Measurements from ENCODE around the gene MTUS2. TPM values are rescaled to one million over a fixed set of nuclear protein-coding genes. Genes with fewer than 3 reads are reported as not detected.

MTUS2 gene
- total RNA-seq, 1 experiment from 2014 or later = 0.35 TPM

DNA sequence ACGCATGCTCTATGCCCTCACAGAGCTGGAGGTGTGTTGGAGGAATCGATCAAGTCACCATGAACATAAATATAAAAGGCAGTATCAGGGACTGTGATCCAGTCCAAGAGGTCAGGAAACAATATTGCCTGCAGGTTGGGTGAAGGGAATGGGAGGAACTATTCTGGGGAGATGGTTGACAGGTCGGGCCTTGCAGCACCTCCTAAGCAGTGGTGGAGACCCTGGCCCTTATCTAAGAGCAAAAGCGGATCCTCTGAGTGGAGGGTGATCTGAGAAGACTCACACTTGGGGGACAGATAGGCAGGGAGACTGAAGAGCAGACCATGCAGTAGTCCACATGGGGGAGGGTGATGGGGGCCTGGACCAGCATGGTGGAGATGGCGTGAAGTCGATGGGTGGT lies 561.9 kb downstream of the MTUS2 start:
- H3K4ac ChIP-seq (ENCODE audit: low read depth, low read length) = no peak overlapping the region
- H3K23ac ChIP-seq (ENCODE audit: insufficient read length, low read depth, low read length) = no peak overlapping the region
- H3K27me3 ChIP-seq (ENCODE audit: insufficient read depth, low read length) = no peaks in the 10 kb centered on the region
- no peak overlapping the region for H3K27ac ChIP-seq (ENCODE audit: insufficient read length, low read depth, low read length)
- no peaks in the 10 kb centered on the region for H3K9me3 ChIP-seq (ENCODE audit: control insufficient read depth, low read depth, low read length)
- Mint-ChIP-seq H3K27ac (no peak overlapping the region), H3K4me1 (no peaks in the 10 kb centered on the region), H3K27me3 (ENCODE audit: low read depth) (peaks cover 3% of the 10 kb centered on the region), H3K36me3 (ENCODE audit: insufficient read depth in 1 of 3, low read depth in 3 of 3) (0 out of 7 replicates have a peak, but pooled peaks cover 0 to 2% (median 0%) of the 10 kb centered on the region in 3 experiments), H3K9me3 (peaks cover 4% of the 10 kb centered on the region in 2 experiments; a peak in 4 of 5 replicates), H3K4me3 (no peak overlapping the region)
- H3K79me2 ChIP-seq (ENCODE audit: insufficient read depth, low read length) = no peaks in the 10 kb centered on the region
- no peak for DNase-seq
- H4K8ac ChIP-seq (replicated peaks; ENCODE audit: insufficient read length, low read depth, low read length) = no peak overlapping the region
- H3K14ac ChIP-seq (ENCODE audit: insufficient read depth, low read length) = no peak overlapping the region
- H2BK120ac ChIP-seq (ENCODE audit: low read depth, low read length, poor library complexity, severe bottlenecking) = no peak overlapping the region
- TF ChIP-seq, protein P1, sequence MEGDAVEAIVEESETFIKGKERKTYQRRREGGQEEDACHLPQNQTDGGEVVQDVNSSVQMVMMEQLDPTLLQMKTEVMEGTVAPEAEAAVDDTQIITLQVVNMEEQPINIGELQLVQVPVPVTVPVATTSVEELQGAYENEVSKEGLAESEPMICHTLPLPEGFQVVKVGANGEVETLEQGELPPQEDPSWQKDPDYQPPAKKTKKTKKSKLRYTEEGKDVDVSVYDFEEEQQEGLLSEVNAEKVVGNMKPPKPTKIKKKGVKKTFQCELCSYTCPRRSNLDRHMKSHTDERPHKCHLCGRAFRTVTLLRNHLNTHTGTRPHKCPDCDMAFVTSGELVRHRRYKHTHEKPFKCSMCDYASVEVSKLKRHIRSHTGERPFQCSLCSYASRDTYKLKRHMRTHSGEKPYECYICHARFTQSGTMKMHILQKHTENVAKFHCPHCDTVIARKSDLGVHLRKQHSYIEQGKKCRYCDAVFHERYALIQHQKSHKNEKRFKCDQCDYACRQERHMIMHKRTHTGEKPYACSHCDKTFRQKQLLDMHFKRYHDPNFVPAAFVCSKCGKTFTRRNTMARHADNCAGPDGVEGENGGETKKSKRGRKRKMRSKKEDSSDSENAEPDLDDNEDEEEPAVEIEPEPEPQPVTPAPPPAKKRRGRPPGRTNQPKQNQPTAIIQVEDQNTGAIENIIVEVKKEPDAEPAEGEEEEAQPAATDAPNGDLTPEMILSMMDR (conservative IDR thresholded peaks at IDR 0.05) = no peak
- no peaks in the 10 kb centered on the region for H3K23me2 ChIP-seq (ENCODE audit: insufficient read length, low read depth, low read length, poor library complexity, severe bottlenecking)
- H2AK5ac ChIP-seq (ENCODE audit: insufficient read length, low read length) = no peak overlapping the region
- no peaks in the 10 kb centered on the region for H3K79me1 ChIP-seq (ENCODE audit: insufficient read depth, low read depth, low read length, poor library complexity, severe bottlenecking)
- no peak overlapping the region for H4K5ac ChIP-seq (ENCODE audit: insufficient read length, low read depth, low read length)
- H3T11ph ChIP-seq (ENCODE audit: low read length) = no peak overlapping the region
- H4K20me1 ChIP-seq (ENCODE audit: control insufficient read depth, insufficient read depth, insufficient read length) = peaks cover 2% of the 10 kb centered on the region
- no peak overlapping the region for H4K91ac ChIP-seq (ENCODE audit: insufficient read length, low read depth, low read length)
- no peak overlapping the region for H2BK5ac ChIP-seq (ENCODE audit: insufficient read length, low read length)
- H2BK20ac ChIP-seq (ENCODE audit: low read depth, low read length, poor library complexity, severe bottlenecking) = no peak overlapping the region
- no peak overlapping the region for H2AFZ ChIP-seq (ENCODE audit: low read length)
- no peaks in the 10 kb centered on the region for H3K4me1 ChIP-seq (ENCODE audit: insufficient read depth, low read length)
- no peak overlapping the region for H3K18ac ChIP-seq (ENCODE audit: insufficient read length, low read depth, low read length)
- no peak overlapping the region for H2BK15ac ChIP-seq (ENCODE audit: low read depth, low read length)
- no peak overlapping the region for H3K56ac ChIP-seq (ENCODE audit: insufficient read length, low read depth, low read length)
- H3K9ac ChIP-seq (ENCODE audit: extremely low read depth, insufficient read length, low read length) = no peak overlapping the region
- no peak overlapping the region for H3K4me2 ChIP-seq (ENCODE audit: insufficient read depth, insufficient read length, low read length)
- WGBS (ENCODE audit: extremely low coverage, insufficient read length, low lambda C conversion rate) = no CpG with 5 or more reads among the region's 6 CpGs
- no peak overlapping the region for H2BK12ac ChIP-seq (ENCODE audit: insufficient read length, low read depth, low read length)

Measured in H9 (cell line).